ENCODE results near the gene CSF3R.

DNA sequence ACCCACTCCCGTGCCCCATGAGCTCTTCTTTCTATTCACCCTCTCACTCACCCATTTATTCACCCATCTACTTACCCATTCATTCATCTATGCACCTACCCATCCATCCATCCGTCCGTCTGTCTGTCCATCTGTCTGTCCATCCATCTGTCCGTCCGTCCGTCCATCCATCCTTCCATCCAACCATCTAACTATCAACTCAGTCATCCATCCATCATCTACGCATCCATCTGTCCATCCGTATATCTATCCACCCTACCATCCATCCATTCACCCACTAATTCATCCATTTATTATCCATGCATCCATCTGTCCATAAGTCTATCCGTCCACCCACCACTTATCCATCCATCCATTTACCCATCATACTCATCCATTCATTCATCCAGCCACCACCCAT is 10.8 kb upstream of the CSF3R start:
- TF ChIP-seq, protein P1, sequence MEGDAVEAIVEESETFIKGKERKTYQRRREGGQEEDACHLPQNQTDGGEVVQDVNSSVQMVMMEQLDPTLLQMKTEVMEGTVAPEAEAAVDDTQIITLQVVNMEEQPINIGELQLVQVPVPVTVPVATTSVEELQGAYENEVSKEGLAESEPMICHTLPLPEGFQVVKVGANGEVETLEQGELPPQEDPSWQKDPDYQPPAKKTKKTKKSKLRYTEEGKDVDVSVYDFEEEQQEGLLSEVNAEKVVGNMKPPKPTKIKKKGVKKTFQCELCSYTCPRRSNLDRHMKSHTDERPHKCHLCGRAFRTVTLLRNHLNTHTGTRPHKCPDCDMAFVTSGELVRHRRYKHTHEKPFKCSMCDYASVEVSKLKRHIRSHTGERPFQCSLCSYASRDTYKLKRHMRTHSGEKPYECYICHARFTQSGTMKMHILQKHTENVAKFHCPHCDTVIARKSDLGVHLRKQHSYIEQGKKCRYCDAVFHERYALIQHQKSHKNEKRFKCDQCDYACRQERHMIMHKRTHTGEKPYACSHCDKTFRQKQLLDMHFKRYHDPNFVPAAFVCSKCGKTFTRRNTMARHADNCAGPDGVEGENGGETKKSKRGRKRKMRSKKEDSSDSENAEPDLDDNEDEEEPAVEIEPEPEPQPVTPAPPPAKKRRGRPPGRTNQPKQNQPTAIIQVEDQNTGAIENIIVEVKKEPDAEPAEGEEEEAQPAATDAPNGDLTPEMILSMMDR (conservative IDR thresholded peaks at IDR 0.05; ENCODE audit: low read depth in 2 of 2) = no peak
- TF ChIP-seq EZH2 (IDR thresholded peaks at IDR 0.05; ENCODE audit: low read depth, unreplicated experiment) = no peak
- TF ChIP-seq POLR2AphosphoS5 (IDR thresholded peaks at IDR 0.05; ENCODE audit: low read depth) = no peak
- no peak for TF ChIP-seq EZH2phosphoT487 (IDR thresholded peaks at IDR 0.05; ENCODE audit: unreplicated experiment)
- TF ChIP-seq REST (IDR thresholded peaks at IDR 0.05; ENCODE audit: unreplicated experiment) = no peak
- no peak for TF ChIP-seq CREB1 (CRISPR knock-in tag; IDR thresholded peaks at IDR 0.05; ENCODE audit: low read depth)
- no peak for TF ChIP-seq ZNF462 (CRISPR knock-in tag; IDR thresholded peaks at IDR 0.05)
- no peak for TF ChIP-seq JUNB (IDR thresholded peaks at IDR 0.05; ENCODE audit: unreplicated experiment)
